Caco-2 (cell line): ENCODE results near the gene DYNLT2. TPM values are rescaled to one million over a fixed set of nuclear protein-coding genes. Genes with fewer than 3 reads are reported as not detected.

Experiments used
- BruUV-seq: library from RNA; stranded (reverse); fragments of 400-500 nt; replicated peaks from 2 replicates; lab custom pipeline; 2021; lab: Mats Ljungman, UMichigan
- CTCF ChIA-PET: fragments of 300-600 bp; sonication (Branson Sonifier 250); formaldehyde crosslinking; loops from one replicate; lab custom pipeline; 2022; ENCODE audit warnings: antibody characterized with exemption; lab: Charles Lee
- POLR2A ChIA-PET: fragments of 300-600 bp; sonication (Branson Sonifier 250); formaldehyde crosslinking; loops from one replicate; lab custom pipeline; 2022; ENCODE audit warnings: antibody characterized with exemption; lab: Charles Lee
- DNase-seq, 2 experiments: peaks; one replicate each; pipeline versions ENCODE4 v3.0.0 to v3.0.0-alpha.2; 2020 to 2022
- H3K27me3 ChIP-seq: replicated peaks from 2 replicates; pipeline ENCODE4 v1.6.0; 2011; ENCODE audit warnings: low read length; ENCODE audit not compliant: control insufficient read depth, insufficient read depth
- H3K36me3 ChIP-seq: 2 replicates; pipeline ENCODE4 v1.5.1; 2011; ENCODE audit warnings: low read length; ENCODE audit not compliant: control insufficient read depth, insufficient read depth
- H3K4me1 ChIP-seq: fragments of 250-450 bp; sonication (Bioruptor Pico); 2 replicates; pipeline ENCODE4 v1.5.1; 2020; ENCODE audit warnings: mild to moderate bottlenecking
- H3K4me3 ChIP-seq: 2 replicates; pipeline ENCODE4 v1.5.1; 2011; ENCODE audit warnings: low read depth, mild to moderate bottlenecking, control low read depth, low read length
- H3K9me3 ChIP-seq: fragments of 250-450 bp; sonication (Bioruptor Pico); 2 replicates; pipeline ENCODE4 v1.5.1; 2020; ENCODE audit warnings: mild to moderate bottlenecking, moderate library complexity
- H3K27ac Mint-ChIP-seq: one replicate; pipeline ENCODE4 v1.8.0; 2022; ENCODE audit warnings: mixed read lengths; ENCODE audit not compliant: unreplicated experiment
- H3K27me3 Mint-ChIP-seq: one replicate; pipeline ENCODE4 v1.8.0; 2022; ENCODE audit warnings: mixed read lengths; ENCODE audit not compliant: insufficient read depth, unreplicated experiment
- H3K36me3 Mint-ChIP-seq: one replicate; pipeline ENCODE4 v1.8.0; 2022; ENCODE audit warnings: mild to moderate bottlenecking, mixed read lengths; ENCODE audit not compliant: insufficient read depth, unreplicated experiment
- H3K4me1 Mint-ChIP-seq: one replicate; pipeline ENCODE4 v1.8.0; 2022; ENCODE audit warnings: low read depth, mixed read lengths; ENCODE audit not compliant: unreplicated experiment
- H3K4me3 Mint-ChIP-seq: one replicate; pipeline ENCODE4 v1.8.0; 2022; ENCODE audit warnings: mild to moderate bottlenecking, moderate library complexity, mixed read lengths; ENCODE audit not compliant: unreplicated experiment
- H3K9me3 Mint-ChIP-seq: one replicate; pipeline ENCODE4 v1.8.0; 2022; ENCODE audit warnings: mixed read lengths; ENCODE audit not compliant: unreplicated experiment
- CTCF ChIP-seq, 2 experiments: fragments of 200-600 bp in 1 of 2; IDR thresholded peaks; 1 replicate in 1 of 2; 2 replicates in 1 of 2; pipeline versions ENCODE4 v1.5.1 to v1.8.0; 2011 to 2022; ENCODE audit warnings: antibody characterized with exemption in 1 of 2, control low read depth in 1 of 2, inconsistent platforms in 1 of 2, low read depth in 1 of 2, low read length in 1 of 2, mild to moderate bottlenecking in 1 of 2, moderate library complexity in 1 of 2; ENCODE audit not compliant: insufficient read depth in 1 of 2, severe bottlenecking in 1 of 2, unreplicated experiment in 1 of 2
- intact Hi-C: fragments of 100-400 bp; cut with micrococcal nuclease; formaldehyde crosslinking; loops from one replicate; pipeline ENCODE4 v1.10.0; 2022; ENCODE audit not compliant: unreplicated experiment
- total RNA-seq: library from RNA; stranded (reverse); gene quantifications from 2 replicates; pipeline ENCODE4 v1.2.3, GENCODE V29; 2022

DYNLT2 gene
- total RNA-seq, 1 experiment from 2014 or later = 2.4 TPM

GRCh38 chr6:169723991-169724493 is 27.3 kb downstream of the DYNLT2 start:
- Histone ChIP-seq H3K27me3 (no peaks in the 10 kb centered on the region), H3K36me3 (no peaks in the 10 kb centered on the region), H3K9me3 (no peaks in the 10 kb centered on the region), H3K4me1 (peaks cover 19% of the 10 kb centered on the region), H3K4me3 (peak overlapping the region; percentile 77)
- Mint-ChIP-seq H3K36me3 (peaks cover 32% of the 10 kb centered on the region), H3K4me1 (peaks cover 20% of the 10 kb centered on the region), H3K27ac (no peak overlapping the region), H3K4me3 (peak overlapping the region; percentile 77), H3K27me3 (no peaks in the 10 kb centered on the region), H3K9me3 (no peaks in the 10 kb centered on the region)
- TF ChIP-seq CTCF (IDR thresholded peaks at IDR 0.05; ENCODE audit: insufficient read depth in 1 of 2, low read depth in 1 of 2, low read length in 1 of 2, severe bottlenecking in 1 of 2, unreplicated experiment in 1 of 2) = no peak
- ChIA-PET POLR2A (interaction anchor here (0.8 kb wide), 1 partner anchor 28 kb away, joined by 4 read pairs; the partner anchor contains the start of gene ERMARD), CTCF (no interaction called here)
- intact Hi-C loops = loop anchor here (5.0 kb wide), 1 partner anchor 558 kb away; no protein-coding TSS in a partner anchor
- no TSS peak for BruUV-seq
- peak in 1 of 2 experiments; percentile 61 for DNase-seq

GRCh38 chr6:169723200-169723909 is 28.0 kb downstream of the DYNLT2 start:
- CTCF ChIA-PET = no interaction called here
- Histone ChIP-seq H3K4me1 (peaks cover 22% of the 10 kb centered on the region), H3K9me3 (no peaks in the 10 kb centered on the region), H3K4me3 (peak overlapping the region; percentile 77), H3K36me3 (no peaks in the 10 kb centered on the region), H3K27me3 (no peaks in the 10 kb centered on the region)
- POLR2A ChIA-PET = interaction anchor here (0.8 kb wide), 1 partner anchor 28 kb away, joined by 4 read pairs; the partner anchor contains the start of gene ERMARD
- TF ChIP-seq CTCF (IDR thresholded peaks at IDR 0.05; ENCODE audit: insufficient read depth in 1 of 2, low read depth in 1 of 2, low read length in 1 of 2, severe bottlenecking in 1 of 2, unreplicated experiment in 1 of 2) = no peak
- BruUV-seq = no TSS peak
- peak overlapping the region; percentile 89 for H3K4me3 Mint-ChIP-seq
- H3K4me1 Mint-ChIP-seq = peaks cover 20% of the 10 kb centered on the region
- H3K27me3 Mint-ChIP-seq = no peaks in the 10 kb centered on the region
- no peaks in the 10 kb centered on the region for H3K9me3 Mint-ChIP-seq
- H3K27ac Mint-ChIP-seq = peak overlapping the region; percentile 75
- DNase-seq = peak in 1 of 2 experiments; percentile 56
- H3K36me3 Mint-ChIP-seq = peaks cover 33% of the 10 kb centered on the region
- intact Hi-C loops = loop anchor here (5.0 kb wide), 1 partner anchor 559 kb away; no protein-coding TSS in a partner anchor

GRCh38 chr6:169722362-169723199 is 28.8 kb downstream of the DYNLT2 start:
- POLR2A ChIA-PET = interaction anchor here (0.6 kb wide), 1 partner anchor 21 kb away, joined by 5 read pairs; no protein-coding TSS in a partner anchor
- no peaks in the 10 kb centered on the region for H3K9me3 Mint-ChIP-seq
- BruUV-seq = TSS peak; percentile 34
- H3K27ac Mint-ChIP-seq = peak overlapping the region; percentile 75
- no peak for TF ChIP-seq CTCF (IDR thresholded peaks at IDR 0.05; ENCODE audit: insufficient read depth in 1 of 2, low read depth in 1 of 2, low read length in 1 of 2, severe bottlenecking in 1 of 2, unreplicated experiment in 1 of 2)
- DNase-seq = peak in 1 of 2 experiments; percentile 36
- H3K4me1 Mint-ChIP-seq = peaks cover 20% of the 10 kb centered on the region
- peak overlapping the region; percentile 89 for H3K4me3 Mint-ChIP-seq
- intact Hi-C loops = loop anchor here (5.0 kb wide), 1 partner anchor 560 kb away; no protein-coding TSS in a partner anchor
- Histone ChIP-seq H3K36me3 (no peaks in the 10 kb centered on the region), H3K9me3 (no peaks in the 10 kb centered on the region), H3K27me3 (no peaks in the 10 kb centered on the region), H3K4me3 (peak overlapping the region; percentile 77), H3K4me1 (peaks cover 22% of the 10 kb centered on the region)
- CTCF ChIA-PET = no interaction called here
- no peaks in the 10 kb centered on the region for H3K27me3 Mint-ChIP-seq
- H3K36me3 Mint-ChIP-seq = peaks cover 37% of the 10 kb centered on the region
